ENCODE data around the gene LDLRAD4.
"Not testable (repeated sequence)": the region's sequence is repeated elsewhere in the genome, so short reads cannot be mapped to it uniquely, and the experiment has no call there.

Gene LDLRAD4

GRCh38 chr18:13260935-13261640 is 42.5 kb downstream of the LDLRAD4 start:
- TF ChIP-seq FOXP2 (optimal IDR thresholded peaks at IDR 0.05; ENCODE audit: control extremely low read depth, extremely low read length, insufficient read depth) (no peak), EZH2 (IDR thresholded peaks at IDR 0.05) (no peak), POLR2AphosphoS5 (IDR thresholded peaks at IDR 0.05; ENCODE audit: borderline replicate concordance, low read depth, low read length) (no peak)
- H3K36me3 ChIP-seq (ENCODE audit: insufficient read depth, low read length): no peaks in the 10 kb centered on the region
- no peak overlapping the region for H3K27ac ChIP-seq
- H3K4me3 ChIP-seq: no peak overlapping the region
- no peak for DNase-seq (ENCODE audit: low read depth, low spot score)
- no peak overlapping the region for H3K9ac ChIP-seq (ENCODE audit: insufficient read length)
- H3K9me3 ChIP-seq (ENCODE audit: low read depth, low read length): no peaks in the 10 kb centered on the region

- Histone ChIP-seq H3K27ac (no peak overlapping the region), H3K4me3 (no peak overlapping the region), H3K9ac (ENCODE audit: insufficient read length) (no peak overlapping the region), H3K9me3 (ENCODE audit: low read depth, low read length) (no peaks in the 10 kb centered on the region), H3K36me3 (ENCODE audit: insufficient read depth, low read length) (no peaks in the 10 kb centered on the region)
- DNase-seq (ENCODE audit: low read depth, low spot score): no peak
- TF ChIP-seq EZH2 (IDR thresholded peaks at IDR 0.05): no peak
- no peak for TF ChIP-seq FOXP2 (optimal IDR thresholded peaks at IDR 0.05; ENCODE audit: control extremely low read depth, extremely low read length, insufficient read depth)
- TF ChIP-seq POLR2AphosphoS5 (IDR thresholded peaks at IDR 0.05; ENCODE audit: borderline replicate concordance, low read depth, low read length): no peak
Observed at GRCh38 chr18:13261661-13262357, 43.2 kb downstream of the LDLRAD4 start.

- DNase-seq (ENCODE audit: low read depth, low spot score); H3K27ac ChIP-seq; H3K4me3 ChIP-seq; H3K36me3 ChIP-seq (ENCODE audit: insufficient read depth, low read length); H3K9me3 ChIP-seq (ENCODE audit: low read depth, low read length); H3K9ac ChIP-seq (ENCODE audit: insufficient read length): not testable (repeated sequence)
Observed at GRCh38 chr18:13262358-13262680, 43.8 kb downstream of the LDLRAD4 start.

DNA sequence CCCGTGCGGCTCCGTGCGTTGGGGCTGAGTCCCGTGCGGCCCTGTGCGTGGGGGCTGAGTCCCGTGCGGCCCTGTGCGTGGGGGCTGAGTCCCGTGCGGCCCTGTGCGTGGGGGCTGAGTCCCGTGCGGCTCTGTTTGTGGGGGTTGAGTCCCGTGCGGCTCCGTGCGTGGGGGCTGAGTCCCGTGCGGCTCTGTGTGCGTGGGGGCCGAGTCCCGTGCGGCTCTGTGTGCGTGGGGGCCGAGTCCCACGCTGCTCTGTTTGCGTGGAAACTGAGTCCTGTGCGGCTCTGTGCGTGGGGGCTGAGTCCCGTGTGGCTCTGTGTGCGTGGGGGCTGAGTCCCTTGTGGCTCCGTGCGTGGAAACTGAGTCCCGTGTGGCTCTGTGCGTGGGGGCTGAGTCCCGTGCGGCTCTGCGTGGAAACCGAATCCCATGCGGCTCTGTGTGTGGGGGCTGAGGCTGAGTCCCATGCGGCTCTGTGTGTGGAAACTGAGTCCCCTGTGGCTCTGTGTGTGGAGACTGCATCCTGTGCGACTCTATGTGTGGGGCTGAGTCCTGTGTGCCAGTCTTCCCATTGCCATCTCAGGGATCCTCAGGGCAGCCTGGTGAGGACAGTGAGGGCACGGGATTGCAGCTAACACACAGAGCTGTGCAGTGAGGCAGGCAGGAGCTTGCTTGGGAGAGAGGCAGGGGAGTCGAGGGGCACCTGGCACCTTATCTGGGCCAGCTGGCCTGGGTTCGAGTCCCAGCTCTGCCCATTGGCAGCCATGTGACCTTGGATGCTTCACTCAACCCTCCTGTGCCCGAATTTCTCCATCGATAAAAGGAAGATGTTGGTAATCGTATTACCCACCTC is 44.5 kb downstream of the LDLRAD4 start:
- Histone ChIP-seq H3K27ac (no peak overlapping the region), H3K9me3 (ENCODE audit: low read depth, low read length) (no peaks in the 10 kb centered on the region), H3K9ac (ENCODE audit: insufficient read length) (no peak overlapping the region), H3K36me3 (ENCODE audit: insufficient read depth, low read length) (no peaks in the 10 kb centered on the region), H3K4me3 (no peak overlapping the region)
- TF ChIP-seq EZH2 (IDR thresholded peaks at IDR 0.05) (no peak), FOXP2 (optimal IDR thresholded peaks at IDR 0.05; ENCODE audit: control extremely low read depth, extremely low read length, insufficient read depth) (no peak), POLR2AphosphoS5 (IDR thresholded peaks at IDR 0.05; ENCODE audit: borderline replicate concordance, low read depth, low read length) (no peak)
- DNase-seq (ENCODE audit: low read depth, low spot score): no peak

- Histone ChIP-seq H3K27ac (no peak overlapping the region), H3K9ac (ENCODE audit: insufficient read length) (no peak overlapping the region), H3K9me3 (ENCODE audit: low read depth, low read length) (no peaks in the 10 kb centered on the region), H3K4me3 (no peak overlapping the region), H3K36me3 (ENCODE audit: insufficient read depth, low read length) (no peaks in the 10 kb centered on the region)
- DNase-seq (ENCODE audit: low read depth, low spot score): no peak
- no peak for TF ChIP-seq FOXP2 (optimal IDR thresholded peaks at IDR 0.05; ENCODE audit: control extremely low read depth, extremely low read length, insufficient read depth)
- no peak for TF ChIP-seq POLR2AphosphoS5 (IDR thresholded peaks at IDR 0.05; ENCODE audit: borderline replicate concordance, low read depth, low read length)
- TF ChIP-seq EZH2 (IDR thresholded peaks at IDR 0.05): no peak
Observed at GRCh38 chr18:13264091-13265007, 45.8 kb downstream of the LDLRAD4 start.

- Histone ChIP-seq H3K27ac (no peak overlapping the region), H3K4me3 (no peak overlapping the region), H3K9ac (ENCODE audit: insufficient read length) (no peak overlapping the region), H3K9me3 (ENCODE audit: low read depth, low read length) (no peaks in the 10 kb centered on the region), H3K36me3 (ENCODE audit: insufficient read depth, low read length) (no peaks in the 10 kb centered on the region)
- DNase-seq (ENCODE audit: low read depth, low spot score): no peak
- no peak for TF ChIP-seq FOXP2 (optimal IDR thresholded peaks at IDR 0.05; ENCODE audit: control extremely low read depth, extremely low read length, insufficient read depth)
- TF ChIP-seq POLR2AphosphoS5 (IDR thresholded peaks at IDR 0.05; ENCODE audit: borderline replicate concordance, low read depth, low read length): no peak
- TF ChIP-seq EZH2 (IDR thresholded peaks at IDR 0.05): no peak
Observed at GRCh38 chr18:13265008-13265910, 46.7 kb downstream of the LDLRAD4 start.

- no peak overlapping the region for H3K27ac ChIP-seq
- no peak overlapping the region for H3K4me3 ChIP-seq
- H3K9me3 ChIP-seq (ENCODE audit: low read depth, low read length): no peaks in the 10 kb centered on the region
- H3K9ac ChIP-seq (ENCODE audit: insufficient read length): no peak overlapping the region
- TF ChIP-seq POLR2AphosphoS5 (IDR thresholded peaks at IDR 0.05; ENCODE audit: borderline replicate concordance, low read depth, low read length): no peak
- no peak for TF ChIP-seq FOXP2 (optimal IDR thresholded peaks at IDR 0.05; ENCODE audit: control extremely low read depth, extremely low read length, insufficient read depth)
- no peak for TF ChIP-seq EZH2 (IDR thresholded peaks at IDR 0.05)
- no peak for DNase-seq (ENCODE audit: low read depth, low spot score)
- no peaks in the 10 kb centered on the region for H3K36me3 ChIP-seq (ENCODE audit: insufficient read depth, low read length)
Observed at GRCh38 chr18:13265911-13266217, 47.3 kb downstream of the LDLRAD4 start.

All from SK-N-MC (cell line).